Measurements from ENCODE around the gene ELN. TPM values are rescaled to one million over a fixed set of nuclear protein-coding genes. Genes with fewer than 3 reads are reported as not detected.

The ELN gene
- total RNA-seq, 2 donors from 2014 or later = 6.9 to 12.6 TPM

- Histone ChIP-seq H3K27ac (no peak overlapping the region), H3K4me3 (no peak overlapping the region), H3K4me1 (no peaks in the 10 kb centered on the region), H3K27me3 (no peaks in the 10 kb centered on the region), H3K36me3 (no peaks in the 10 kb centered on the region), H3K9ac (ENCODE audit: low read depth in 2 of 2, low read length in 2 of 2) (no peak overlapping the region), H3K9me3 (no peaks in the 10 kb centered on the region)
- intact Hi-C loops (cut with DNase I) = no loop called here
- no peak for DNase-seq
- no peak for TF ChIP-seq CTCF (IDR thresholded peaks at IDR 0.05)
Observed at GRCh38 chr7:74019149-74019548, 8.8 kb upstream of the ELN start.

GRCh38 chr7:74020390-74020789 lies 7.6 kb upstream of the ELN start:
- Histone ChIP-seq H3K9ac (ENCODE audit: low read depth in 2 of 2, low read length in 2 of 2) (no peak overlapping the region), H3K27me3 (no peaks in the 10 kb centered on the region), H3K36me3 (no peaks in the 10 kb centered on the region), H3K4me1 (no peaks in the 10 kb centered on the region), H3K27ac (no peak overlapping the region), H3K9me3 (no peaks in the 10 kb centered on the region), H3K4me3 (no peak overlapping the region)
- DNase-seq = no peak
- intact Hi-C loops (cut with DNase I) = loop anchor here (10.0 kb wide), 1 partner anchor 126 kb away; no protein-coding TSS in a partner anchor
- TF ChIP-seq CTCF (IDR thresholded peaks at IDR 0.05) = no peak

GRCh38 chr7:74021546-74022320 lies 6.2 kb upstream of the ELN start:
- no peaks in the 10 kb centered on the region for H3K4me1 ChIP-seq
- no peak overlapping the region for H3K4me3 ChIP-seq
- no peaks in the 10 kb centered on the region for H3K36me3 ChIP-seq
- no peaks in the 10 kb centered on the region for H3K9me3 ChIP-seq
- no peak overlapping the region for H3K27ac ChIP-seq
- no peak for TF ChIP-seq CTCF (IDR thresholded peaks at IDR 0.05)
- intact Hi-C loops (cut with DNase I) = loop anchor here (10.0 kb wide), 1 partner anchor 127 kb away; no protein-coding TSS in a partner anchor
- no peak overlapping the region for H3K9ac ChIP-seq (ENCODE audit: low read depth in 2 of 2, low read length in 2 of 2)
- DNase-seq = no peak
- no peaks in the 10 kb centered on the region for H3K27me3 ChIP-seq

GRCh38 chr7:74022507-74022906 lies 5.5 kb upstream of the ELN start:
- no peaks in the 10 kb centered on the region for H3K9me3 ChIP-seq
- no peak overlapping the region for H3K4me3 ChIP-seq
- intact Hi-C loops (cut with DNase I) = loop anchor here (10.0 kb wide), 1 partner anchor 128 kb away; no protein-coding TSS in a partner anchor
- no peaks in the 10 kb centered on the region for H3K4me1 ChIP-seq
- no peak overlapping the region for H3K9ac ChIP-seq (ENCODE audit: low read depth in 2 of 2, low read length in 2 of 2)
- H3K27ac ChIP-seq = no peak overlapping the region
- DNase-seq = no peak
- no peak for TF ChIP-seq CTCF (IDR thresholded peaks at IDR 0.05)
- no peaks in the 10 kb centered on the region for H3K36me3 ChIP-seq
- no peaks in the 10 kb centered on the region for H3K27me3 ChIP-seq

GRCh38 chr7:74023092-74023536 lies 4.9 kb upstream of the ELN start:
- no peaks in the 10 kb centered on the region for H3K36me3 ChIP-seq
- no peak for TF ChIP-seq CTCF (IDR thresholded peaks at IDR 0.05)
- DNase-seq = no peak
- H3K4me3 ChIP-seq = no peak overlapping the region
- intact Hi-C loops (cut with DNase I) = loop anchor here (10.0 kb wide), 1 partner anchor 128 kb away; no protein-coding TSS in a partner anchor
- H3K9me3 ChIP-seq = no peaks in the 10 kb centered on the region
- no peak overlapping the region for H3K27ac ChIP-seq
- H3K27me3 ChIP-seq = no peaks in the 10 kb centered on the region
- H3K4me1 ChIP-seq = no peaks in the 10 kb centered on the region
- no peak overlapping the region for H3K9ac ChIP-seq (ENCODE audit: low read depth in 2 of 2, low read length in 2 of 2)

Measured in colonic mucosa (tissue), 4 donors.